Transverse colon (tissue), 4 donors: ENCODE data around the gene RBM47. TPM values are rescaled to one million over a fixed set of nuclear protein-coding genes. Genes with fewer than 3 reads are reported as not detected.

Experiments
- DNase-seq: peaks from one replicate; pipeline ENCODE4 v3.0.0-alpha.2; 2019
- H3K27ac ChIP-seq, 4 donors: fragments of 200-600 bp; sonication (generic); 2 replicates each; pipeline ENCODE4 v1.5.1; 2016 to 2018; ENCODE audit warnings: inconsistent platforms in 4 of 4
- H3K27me3 ChIP-seq: fragments of 200-600 bp; sonication (generic); 2 replicates; pipeline ENCODE4 v1.5.1; 2017; ENCODE audit warnings: inconsistent platforms
- H3K36me3 ChIP-seq, 4 donors: fragments of 200-600 bp; sonication (generic); 2 replicates each; pipeline ENCODE4 v1.5.1; 2017 to 2019; ENCODE audit warnings: inconsistent platforms in 4 of 4
- H3K4me1 ChIP-seq, 4 donors: fragments of 200-600 bp; sonication (generic); 2 replicates each; pipeline ENCODE4 v1.5.1; 2017 to 2020; ENCODE audit warnings: inconsistent platforms in 4 of 4
- H3K4me3 ChIP-seq, 4 donors: fragments of 200-600 bp; sonication (generic); 1 replicate in 1 of 4; 2 replicates in 3 of 4; pipeline versions ENCODE4 v1.5.1 to v1.6.1; 2017 to 2019; ENCODE audit warnings: inconsistent platforms in 4 of 4
- H3K9me3 ChIP-seq, 2 donors: fragments of 200-600 bp; sonication (generic); 2 replicates each; pipeline ENCODE4 v1.5.1; 2017 to 2019; ENCODE audit warnings: inconsistent platforms in 2 of 2
- CTCF ChIP-seq, 5 experiments: fragments of 200-600 bp in 3 of 5; fragments of 450-650 bp in 2 of 5; sonication (generic) in 3 of 5; IDR thresholded peaks; 1 replicate in 2 of 5; 2 replicates in 3 of 5; pipeline ENCODE4 v1.5.1; 2016 to 2017; ENCODE audit warnings: antibody characterized with exemption in 5 of 5, inconsistent platforms in 3 of 5, mild to moderate bottlenecking in 2 of 5, moderate library complexity in 1 of 5
- EP300 ChIP-seq: sonication (generic); formaldehyde crosslinking; IDR thresholded peaks from one replicate; pipeline ENCODE4 v1.6.1; 2017; ENCODE audit warnings: antibody characterized with exemption, low read depth
- POLR2A ChIP-seq: fragments of 450-650 bp; IDR thresholded peaks from one replicate; pipeline ENCODE4 v1.6.1; 2016; ENCODE audit warnings: antibody characterized with exemption, mild to moderate bottlenecking, moderate library complexity
- POLR2AphosphoS5 ChIP-seq, 3 donors: sonication (generic); formaldehyde crosslinking; IDR thresholded peaks; one replicate each; pipeline ENCODE4 v1.6.1; 2016; ENCODE audit warnings: antibody characterized with exemption in 3 of 3
- WGBS, 2 donors: methylation state at CpG; one replicate each; pipeline ENCODE4 v1.1.5; 2018; ENCODE audit warnings: low coverage in 1 of 2; 5-methylcytosine and 5-hydroxymethylcytosine counted together
- in situ Hi-C, 4 donors: fragments of 200-750 bp; cut with MboI; loops; one replicate each; pipeline versions ENCODE4 v1.15.0 to v1.15.1; 2017; ENCODE audit warnings: low sequenced_read_pairs in 3 of 4, low pct_ligation_motif_present in 1 of 4, low pct_unique_long_range_greater_than_20kb in 1 of 4
- intact Hi-C: fragments of 100-400 bp; cut with DNase I; formaldehyde crosslinking; loops from one replicate; pipeline ENCODE4 v1.15.1; 2023; ENCODE audit warnings: low total_unique reads
- total RNA-seq, 4 donors: library from RNA; depleted of rRNA; stranded (reverse); fragments of >200 nt; gene quantifications; one replicate each; pipeline ENCODE4 v1.1.0, GENCODE V29; 2016

Gene RBM47
- total RNA-seq, 4 donors from 2014 or later, result 273 to 667 (median 572) TPM

GRCh38 chr4:40419231-40419912 is 210.3 kb downstream of the RBM47 start:
- DNase-seq, result peak; percentile 36
- H3K4me3 ChIP-seq, result no peak overlapping the region
- intact Hi-C loops (no loop called here), in situ Hi-C loops (no loop called here)
- H3K27me3 ChIP-seq, result no peaks in the 10 kb centered on the region
- H3K27ac ChIP-seq, result peak overlapping the region; percentile 68 to 79 (median 78)
- TF ChIP-seq POLR2AphosphoS5 (IDR thresholded peaks at IDR 0.05), result peak in 2 of 3 donors; percentile 35 to 59
- no peak for TF ChIP-seq CTCF (IDR thresholded peaks at IDR 0.05)
- no peak for TF ChIP-seq POLR2A
- no peaks in the 10 kb centered on the region for H3K9me3 ChIP-seq
- 36 to 73% methylated on average over 3 to 6 of the region's 6 CpGs for WGBS, 2 donors
- no peaks in the 10 kb centered on the region for H3K36me3 ChIP-seq
- peaks cover 0 to 42% (median 17%) of the 10 kb centered on the region in 4 donors for H3K4me1 ChIP-seq

- 48 to 51% methylated on average over 4 to 6 of the region's 6 CpGs for WGBS, 2 donors
- Histone ChIP-seq H3K4me1 (peaks cover 0 to 42% (median 17%) of the 10 kb centered on the region in 4 donors), H3K4me3 (no peak overlapping the region), H3K27me3 (no peaks in the 10 kb centered on the region), H3K36me3 (no peaks in the 10 kb centered on the region), H3K9me3 (no peaks in the 10 kb centered on the region), H3K27ac (peak overlapping the region; percentile 68 to 79 (median 78))
- in situ Hi-C loops, result no loop called here
- intact Hi-C loops, result no loop called here
- TF ChIP-seq CTCF (IDR thresholded peaks at IDR 0.05) (no peak), EP300 (no peak), POLR2A (no peak), POLR2AphosphoS5 (IDR thresholded peaks at IDR 0.05) (no peak)
- DNase-seq, result no peak
These were observed 211.0 kb downstream of the RBM47 start for GRCh38 chr4:40418430-40419230.

GRCh38 chr4:40417941-40418340 is 211.7 kb downstream of the RBM47 start:
- no peaks in the 10 kb centered on the region for H3K36me3 ChIP-seq
- in situ Hi-C loops, result no loop called here
- 72 to 87% methylated on average over 5 of the region's 5 CpGs for WGBS, 2 donors
- TF ChIP-seq POLR2A (no peak), POLR2AphosphoS5 (IDR thresholded peaks at IDR 0.05) (no peak), EP300 (no peak), CTCF (IDR thresholded peaks at IDR 0.05) (no peak)
- H3K9me3 ChIP-seq, result no peaks in the 10 kb centered on the region
- H3K27ac ChIP-seq, result peak overlapping the region in 3 of 4 donors; percentile 31 to 79 (median 78)
- DNase-seq, result no peak
- intact Hi-C loops, result no loop called here
- H3K4me1 ChIP-seq, result peaks cover 0 to 42% (median 17%) of the 10 kb centered on the region in 4 donors
- H3K4me3 ChIP-seq, result no peak overlapping the region
- no peaks in the 10 kb centered on the region for H3K27me3 ChIP-seq

GRCh38 chr4:40414673-40415072 is 215.0 kb downstream of the RBM47 start:
- DNase-seq, result no peak
- Histone ChIP-seq H3K4me3 (no peak overlapping the region), H3K27me3 (no peaks in the 10 kb centered on the region), H3K4me1 (peaks cover 0 to 17% (median 12%) of the 10 kb centered on the region in 4 donors), H3K36me3 (no peaks in the 10 kb centered on the region), H3K9me3 (no peaks in the 10 kb centered on the region), H3K27ac (no peak overlapping the region)
- WGBS, 2 donors, result 60 to 67% methylated on average over 3 of the region's 3 CpGs
- in situ Hi-C loops, result no loop called here
- TF ChIP-seq POLR2AphosphoS5 (IDR thresholded peaks at IDR 0.05) (no peak), CTCF (IDR thresholded peaks at IDR 0.05) (no peak), POLR2A (no peak), EP300 (no peak)
- intact Hi-C loops, result no loop called here
